Hepatocyte (in vitro differentiated cells): ENCODE measurements around the gene SOAT2.

Experiments used
- EZH2 ChIP-seq: fragments of 200-600 bp; sonication (generic); IDR thresholded peaks from 2 replicates; pipeline ENCODE4 v1.6.1; 2016; ENCODE audit warnings: antibody characterized with exemption, mild to moderate bottlenecking, borderline replicate concordance
- EZH2phosphoT487 ChIP-seq: fragments of 200-600 bp; sonication (generic); IDR thresholded peaks from one replicate; pipeline ENCODE4 v1.6.1; 2018; ENCODE audit warnings: antibody characterized with exemption, mild to moderate bottlenecking, low read depth, moderate library complexity; ENCODE audit not compliant: unreplicated experiment, severe bottlenecking
- TF ChIP-seq, protein P1 (sequence below): fragments of 200-600 bp; sonication (generic); IDR thresholded peaks from 2 replicates; pipeline ENCODE4 v1.5.1; 2016; ENCODE audit warnings: antibody characterized with exemption, mild to moderate bottlenecking; ENCODE audit not compliant: poor library complexity

DNA sequence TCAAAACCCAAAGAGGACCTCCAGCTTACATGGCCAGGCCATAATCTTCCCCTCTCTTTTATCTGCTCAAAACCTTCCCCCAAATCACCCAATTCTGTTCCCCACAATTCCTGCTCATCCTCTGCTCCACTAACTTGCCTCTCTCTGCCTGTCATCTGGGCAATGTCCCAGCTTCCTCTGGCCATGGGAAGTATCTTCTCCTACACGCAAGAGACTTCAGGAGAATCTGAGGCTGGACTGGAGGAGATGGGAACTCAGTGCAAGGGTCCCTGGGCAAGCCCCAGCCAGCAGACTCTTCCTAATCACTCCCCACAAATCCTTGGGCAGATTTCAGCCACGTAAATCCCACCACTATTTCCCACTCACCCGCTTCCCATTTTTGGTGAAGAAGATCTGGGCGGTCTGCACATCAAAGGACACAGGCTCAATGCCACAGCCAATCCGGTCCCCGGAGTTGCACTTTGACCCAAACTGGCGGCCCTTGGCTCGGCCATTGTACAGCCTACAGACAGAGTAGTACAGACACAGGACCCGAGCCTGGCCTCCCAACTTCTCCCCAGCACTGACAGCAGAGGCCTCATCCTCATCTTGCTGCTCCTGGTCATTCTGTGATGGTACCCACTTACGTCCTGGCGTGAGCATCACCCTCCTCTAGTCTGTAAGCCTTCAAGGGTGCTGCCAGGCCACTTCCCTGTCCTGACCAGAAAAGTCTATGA, 28.8 kb upstream of the SOAT2 start:
- TF ChIP-seq, protein P1, sequence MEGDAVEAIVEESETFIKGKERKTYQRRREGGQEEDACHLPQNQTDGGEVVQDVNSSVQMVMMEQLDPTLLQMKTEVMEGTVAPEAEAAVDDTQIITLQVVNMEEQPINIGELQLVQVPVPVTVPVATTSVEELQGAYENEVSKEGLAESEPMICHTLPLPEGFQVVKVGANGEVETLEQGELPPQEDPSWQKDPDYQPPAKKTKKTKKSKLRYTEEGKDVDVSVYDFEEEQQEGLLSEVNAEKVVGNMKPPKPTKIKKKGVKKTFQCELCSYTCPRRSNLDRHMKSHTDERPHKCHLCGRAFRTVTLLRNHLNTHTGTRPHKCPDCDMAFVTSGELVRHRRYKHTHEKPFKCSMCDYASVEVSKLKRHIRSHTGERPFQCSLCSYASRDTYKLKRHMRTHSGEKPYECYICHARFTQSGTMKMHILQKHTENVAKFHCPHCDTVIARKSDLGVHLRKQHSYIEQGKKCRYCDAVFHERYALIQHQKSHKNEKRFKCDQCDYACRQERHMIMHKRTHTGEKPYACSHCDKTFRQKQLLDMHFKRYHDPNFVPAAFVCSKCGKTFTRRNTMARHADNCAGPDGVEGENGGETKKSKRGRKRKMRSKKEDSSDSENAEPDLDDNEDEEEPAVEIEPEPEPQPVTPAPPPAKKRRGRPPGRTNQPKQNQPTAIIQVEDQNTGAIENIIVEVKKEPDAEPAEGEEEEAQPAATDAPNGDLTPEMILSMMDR, result no peak
- TF ChIP-seq EZH2 (no peak), EZH2phosphoT487 (no peak)
